GM12873 (cell line): ENCODE results near the gene GATAD2B.

ENCODE experiments used
- TF ChIP-seq, protein P1 (sequence below): IDR thresholded peaks from 2 replicates; pipeline ENCODE4 v1.5.1; 2012; ENCODE audit warnings: low read depth, mild to moderate bottlenecking, moderate library complexity, low read length, control low read depth; ENCODE audit not compliant: insufficient read depth; ENCODE audit errors: missing control alignments

The GATAD2B gene

DNA sequence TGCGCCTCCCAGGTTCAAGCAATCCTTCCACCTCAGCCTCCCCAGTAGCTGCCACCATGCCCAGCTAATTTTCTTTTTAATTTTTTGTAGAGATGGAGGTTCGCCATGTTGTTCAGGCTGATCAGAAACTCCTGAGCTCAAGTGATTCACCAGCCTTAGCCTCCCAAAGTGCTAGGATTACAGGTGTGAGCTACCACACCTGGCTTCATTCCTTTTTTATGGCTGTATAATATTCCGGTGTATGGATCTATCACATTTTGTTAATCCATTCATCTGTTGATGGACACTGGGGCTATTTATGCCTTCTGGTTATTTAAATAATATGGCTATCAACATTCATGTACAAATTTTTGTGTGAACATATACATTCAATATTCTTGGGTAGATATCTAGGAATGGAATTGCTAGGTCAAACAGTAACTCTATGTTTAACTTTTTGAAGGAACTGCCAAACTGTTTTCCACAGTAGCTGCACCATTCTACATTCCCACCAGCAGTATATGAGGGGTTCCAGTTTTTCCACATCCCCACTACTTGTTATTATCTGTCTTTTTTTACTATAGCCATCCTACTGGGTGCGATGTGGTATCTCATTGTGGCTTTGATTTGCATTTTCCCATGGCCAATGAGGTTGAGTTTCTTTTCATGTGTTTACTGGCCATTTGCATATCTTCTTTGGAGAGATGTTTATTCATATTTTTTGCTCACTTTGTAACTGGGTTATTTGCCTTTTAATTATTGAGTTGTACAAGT, 136.6 kb downstream of the GATAD2B start:
- TF ChIP-seq, protein P1, sequence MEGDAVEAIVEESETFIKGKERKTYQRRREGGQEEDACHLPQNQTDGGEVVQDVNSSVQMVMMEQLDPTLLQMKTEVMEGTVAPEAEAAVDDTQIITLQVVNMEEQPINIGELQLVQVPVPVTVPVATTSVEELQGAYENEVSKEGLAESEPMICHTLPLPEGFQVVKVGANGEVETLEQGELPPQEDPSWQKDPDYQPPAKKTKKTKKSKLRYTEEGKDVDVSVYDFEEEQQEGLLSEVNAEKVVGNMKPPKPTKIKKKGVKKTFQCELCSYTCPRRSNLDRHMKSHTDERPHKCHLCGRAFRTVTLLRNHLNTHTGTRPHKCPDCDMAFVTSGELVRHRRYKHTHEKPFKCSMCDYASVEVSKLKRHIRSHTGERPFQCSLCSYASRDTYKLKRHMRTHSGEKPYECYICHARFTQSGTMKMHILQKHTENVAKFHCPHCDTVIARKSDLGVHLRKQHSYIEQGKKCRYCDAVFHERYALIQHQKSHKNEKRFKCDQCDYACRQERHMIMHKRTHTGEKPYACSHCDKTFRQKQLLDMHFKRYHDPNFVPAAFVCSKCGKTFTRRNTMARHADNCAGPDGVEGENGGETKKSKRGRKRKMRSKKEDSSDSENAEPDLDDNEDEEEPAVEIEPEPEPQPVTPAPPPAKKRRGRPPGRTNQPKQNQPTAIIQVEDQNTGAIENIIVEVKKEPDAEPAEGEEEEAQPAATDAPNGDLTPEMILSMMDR: no peak

DNA sequence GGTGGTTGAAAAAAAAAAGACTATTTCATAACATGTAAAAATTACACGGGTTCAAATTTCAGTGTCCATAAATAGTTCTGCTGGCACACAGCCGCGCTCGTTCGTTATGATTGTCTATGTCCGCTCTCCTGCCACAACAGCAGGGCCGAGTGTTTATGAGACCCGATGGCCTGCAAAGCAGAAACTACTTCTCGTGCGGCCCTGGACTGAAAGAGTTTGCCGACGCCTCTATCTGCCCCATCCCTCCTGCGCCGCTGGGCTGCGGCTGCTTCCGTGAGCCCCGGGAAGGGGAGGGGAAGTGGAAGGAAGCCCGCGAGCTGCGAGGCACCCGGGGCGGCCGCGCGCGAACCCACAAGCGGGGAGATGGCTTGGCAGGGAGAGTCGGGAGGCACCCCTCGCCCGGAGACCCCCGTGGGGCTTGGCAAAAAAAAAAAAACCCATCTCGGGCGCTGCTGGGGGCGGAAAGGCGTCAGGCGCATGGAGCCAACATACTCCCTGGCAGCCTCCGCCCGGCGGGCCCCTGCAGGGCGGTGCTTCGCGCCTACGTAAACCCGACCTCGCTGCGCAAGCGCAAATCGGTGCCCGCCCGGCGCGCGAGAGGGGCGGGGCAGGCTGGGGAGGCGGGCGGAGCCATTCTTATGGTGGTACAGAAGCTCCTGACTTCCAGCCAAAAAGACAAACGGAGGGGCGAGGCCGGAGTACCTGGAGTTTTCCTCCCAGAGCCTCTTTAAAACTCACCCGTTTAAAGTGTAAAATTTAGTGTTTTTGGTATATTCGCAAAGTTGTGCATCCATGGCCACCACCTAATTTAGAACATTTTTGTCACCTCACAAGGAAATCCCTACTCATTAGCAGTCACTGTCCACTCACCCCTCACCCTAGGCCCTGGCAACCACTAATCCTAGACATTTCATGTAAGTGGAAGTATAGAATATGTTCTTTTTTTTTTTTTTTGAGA, 139.3 kb downstream of the GATAD2B start:
- TF ChIP-seq, protein P1: peak; percentile 15

DNA sequence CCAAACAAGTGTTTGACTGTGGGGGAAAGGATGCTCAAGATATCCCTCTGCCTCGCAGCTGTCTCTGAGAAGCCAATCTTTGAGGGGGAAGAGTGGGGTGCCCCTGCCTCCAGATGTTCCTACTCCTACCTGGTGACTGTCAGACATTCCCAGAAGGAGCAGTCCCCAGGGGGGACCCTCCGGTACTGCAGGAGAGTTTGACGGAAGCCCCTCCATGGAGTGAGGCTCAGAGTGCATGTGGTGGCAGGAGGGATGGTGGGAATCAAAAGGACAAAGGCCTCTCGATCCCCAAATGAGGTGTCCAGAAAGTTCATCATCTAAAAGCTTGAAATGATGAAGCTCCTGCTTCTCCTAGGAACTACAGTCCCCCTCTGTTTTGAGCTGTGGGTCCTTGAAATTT, 142.2 kb downstream of the GATAD2B start:
- TF ChIP-seq, protein P1: no peak

DNA sequence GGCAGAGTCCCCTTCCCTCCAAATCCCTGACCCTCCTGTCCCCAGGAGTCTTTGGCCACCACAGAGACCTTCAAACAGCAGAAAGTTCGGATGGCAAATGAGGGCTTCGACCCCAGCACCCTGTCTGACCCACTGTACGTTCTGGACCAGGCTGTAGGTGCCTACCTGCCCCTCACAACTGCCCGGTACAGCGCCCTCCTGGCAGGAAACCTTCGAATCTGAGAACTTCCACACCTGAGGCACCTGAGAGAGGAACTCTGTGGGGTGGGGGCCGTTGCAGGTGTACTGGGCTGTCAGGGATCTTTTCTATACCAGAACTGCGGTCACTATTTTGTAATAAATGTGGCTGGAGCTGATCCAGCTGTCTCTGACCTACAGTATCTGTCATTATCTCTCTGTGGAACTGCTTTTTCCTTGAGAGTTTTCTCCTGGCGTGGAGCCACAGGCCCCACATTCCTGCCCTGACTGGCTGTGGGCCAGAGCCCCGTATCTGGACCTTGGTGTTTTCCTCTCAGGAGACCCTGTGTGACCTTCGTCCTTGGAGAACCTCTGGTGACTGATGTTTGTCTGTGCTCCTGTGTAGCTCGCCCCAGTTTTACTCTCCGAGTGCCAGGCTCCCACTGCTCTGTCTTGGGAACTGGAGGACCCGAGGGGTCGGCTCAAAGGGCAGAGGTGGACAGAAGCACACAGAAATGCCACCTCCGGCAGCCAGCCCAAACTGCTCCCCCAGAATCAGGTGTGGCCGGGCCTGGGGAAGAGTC, 142.8 kb downstream of the GATAD2B start:
- TF ChIP-seq, protein P1: no peak

DNA sequence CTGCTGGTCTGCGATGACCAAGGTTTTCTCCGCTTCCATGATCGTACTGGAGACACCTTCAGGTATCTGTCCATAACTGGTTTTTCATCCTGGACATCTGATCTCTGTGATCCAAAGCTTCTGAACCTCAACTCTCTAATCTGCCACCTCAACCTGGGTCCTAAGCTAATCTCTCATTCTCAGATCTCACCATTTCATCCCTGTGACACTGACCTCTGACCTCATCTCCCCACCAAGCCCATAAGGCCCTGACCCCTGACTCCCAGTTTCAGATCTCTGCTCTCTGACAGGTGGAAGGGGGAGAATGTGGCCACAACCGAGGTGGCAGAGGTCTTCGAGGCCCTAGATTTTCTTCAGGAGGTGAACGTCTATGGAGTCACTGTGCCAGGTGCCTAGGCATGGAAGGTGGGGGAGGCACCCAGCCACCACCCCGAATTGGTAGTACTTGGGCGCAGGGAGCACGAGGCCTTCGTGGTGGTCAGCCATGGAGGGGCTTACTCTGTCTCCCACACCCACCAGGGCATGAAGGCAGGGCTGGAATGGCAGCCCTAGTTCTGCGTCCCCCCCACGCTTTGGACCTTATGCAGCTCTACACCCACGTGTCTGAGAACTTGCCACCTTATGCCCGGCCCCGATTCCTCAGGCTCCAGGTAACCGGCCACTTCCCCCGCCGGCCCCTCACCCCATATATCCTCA, 143.8 kb downstream of the GATAD2B start:
- TF ChIP-seq, protein P1: no peak

DNA sequence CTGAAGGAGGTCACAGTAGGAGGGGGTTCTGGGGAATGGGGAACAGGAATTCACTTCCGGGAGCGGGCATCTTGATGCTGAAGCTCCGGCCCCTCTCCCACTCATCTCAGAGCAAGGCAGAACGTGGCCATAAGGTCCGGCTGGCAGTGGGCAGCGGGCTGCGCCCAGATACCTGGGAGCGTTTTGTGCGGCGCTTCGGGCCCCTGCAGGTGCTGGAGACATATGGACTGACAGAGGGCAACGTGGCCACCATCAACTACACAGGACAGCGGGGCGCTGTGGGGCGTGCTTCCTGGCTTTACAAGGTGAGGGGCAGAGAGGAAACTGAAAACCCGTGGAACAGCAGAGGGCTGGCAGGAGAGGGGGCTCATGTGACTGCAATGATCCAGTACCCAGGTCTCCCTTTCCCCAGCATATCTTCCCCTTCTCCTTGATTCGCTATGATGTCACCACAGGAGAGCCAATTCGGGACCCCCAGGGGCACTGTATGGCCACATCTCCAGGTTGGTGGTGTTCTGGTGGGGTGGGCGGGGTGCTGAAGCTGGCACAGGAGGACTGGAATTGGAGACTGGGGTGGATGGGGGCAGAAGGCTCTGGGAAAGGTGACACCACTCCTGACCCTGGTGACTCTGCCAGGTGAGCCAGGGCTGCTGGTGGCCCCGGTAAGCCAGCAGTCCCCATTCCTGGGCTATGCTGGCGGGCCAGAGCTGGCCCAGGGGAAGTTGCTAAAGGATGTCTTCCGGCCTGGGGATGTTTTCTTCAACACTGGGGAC, 144.5 kb downstream of the GATAD2B start:
- TF ChIP-seq, protein P1: no peak
